Stimulated activated naive CD4-positive, alpha-beta T cell treated with Interleukin-2 at 50 U/mL for 16 hours (primary cell): ENCODE measurements around the gene CRIP1.

Experiments used
- DNase-seq: peaks from one replicate; lab custom pipeline; 2025; lab: John Stamatoyannopoulos, UW

CRIP1 gene

DNA sequence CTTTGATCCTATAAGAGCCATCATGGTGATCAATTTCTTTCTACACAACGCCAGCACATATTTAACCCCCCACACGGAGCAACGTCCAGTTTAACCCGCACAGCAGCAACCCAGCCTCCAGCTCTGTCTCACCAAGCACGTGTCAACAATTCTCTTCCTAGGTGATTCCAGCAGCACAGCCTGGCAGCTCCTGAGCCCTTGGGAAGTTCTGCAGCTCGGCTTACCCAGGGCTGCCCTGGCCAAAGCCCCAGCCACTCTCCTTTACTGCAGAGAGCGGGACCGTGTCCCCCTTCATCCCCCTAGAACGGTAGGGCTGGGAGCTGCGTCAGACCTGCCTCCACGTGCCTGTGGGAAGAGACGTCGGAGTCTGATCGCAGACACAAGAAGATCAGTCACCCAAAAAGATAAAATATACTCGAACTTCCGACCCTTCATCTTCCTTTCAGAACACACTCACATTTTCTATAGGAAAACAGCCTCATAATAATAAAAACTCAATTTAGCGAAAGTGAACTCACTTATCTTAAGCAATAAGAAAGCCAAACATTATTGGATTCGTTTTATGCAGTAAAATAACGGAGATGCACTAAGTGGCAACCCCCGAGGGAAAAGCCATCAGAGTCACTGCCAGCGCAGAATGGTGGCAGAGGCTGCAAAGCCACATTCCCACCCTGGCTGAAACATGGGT lies 47.3 kb downstream of the CRIP1 start:
- DNase-seq = no peak

DNA sequence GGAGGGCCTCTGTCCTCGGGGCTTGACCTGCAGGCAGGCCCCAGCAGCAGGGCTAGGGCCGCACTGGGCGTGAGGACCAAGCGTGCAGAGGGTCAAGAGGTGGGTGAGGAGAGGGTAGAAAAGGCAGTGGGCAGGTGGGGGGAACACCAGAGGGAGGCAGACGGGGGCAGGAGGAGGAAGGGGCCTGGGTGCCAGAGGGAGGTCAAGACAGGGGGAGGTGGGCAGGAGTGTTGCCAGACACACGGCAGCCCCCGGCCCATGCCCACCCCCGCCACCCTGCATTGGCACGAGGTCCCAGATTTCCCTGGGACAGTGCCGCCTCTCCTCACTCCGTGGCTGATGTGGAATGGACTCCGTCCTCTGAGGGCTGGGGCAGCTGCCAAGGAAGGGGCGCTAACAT lies 47.9 kb downstream of the CRIP1 start:
- DNase-seq = no peak

DNA sequence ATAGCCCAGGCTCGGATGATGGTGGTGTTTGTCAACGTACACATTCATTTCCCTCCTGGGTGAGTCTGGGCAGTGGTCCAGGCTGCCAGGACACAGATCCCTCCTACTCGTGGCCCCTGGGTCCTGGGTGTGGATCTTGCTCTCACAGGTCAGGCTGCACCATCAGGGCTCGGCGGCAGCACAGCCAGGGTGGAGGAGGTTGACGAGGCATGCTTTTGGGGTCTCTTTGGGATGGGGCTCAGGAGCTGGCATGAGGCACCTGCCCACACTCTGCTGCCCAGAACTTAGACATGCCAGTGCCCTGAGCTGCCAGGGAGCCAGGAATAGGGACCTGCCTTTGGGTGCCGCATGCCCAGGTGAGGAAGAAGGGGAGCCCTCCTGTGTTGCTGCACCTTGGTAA lies 49.4 kb downstream of the CRIP1 start:
- no peak for DNase-seq

DNA sequence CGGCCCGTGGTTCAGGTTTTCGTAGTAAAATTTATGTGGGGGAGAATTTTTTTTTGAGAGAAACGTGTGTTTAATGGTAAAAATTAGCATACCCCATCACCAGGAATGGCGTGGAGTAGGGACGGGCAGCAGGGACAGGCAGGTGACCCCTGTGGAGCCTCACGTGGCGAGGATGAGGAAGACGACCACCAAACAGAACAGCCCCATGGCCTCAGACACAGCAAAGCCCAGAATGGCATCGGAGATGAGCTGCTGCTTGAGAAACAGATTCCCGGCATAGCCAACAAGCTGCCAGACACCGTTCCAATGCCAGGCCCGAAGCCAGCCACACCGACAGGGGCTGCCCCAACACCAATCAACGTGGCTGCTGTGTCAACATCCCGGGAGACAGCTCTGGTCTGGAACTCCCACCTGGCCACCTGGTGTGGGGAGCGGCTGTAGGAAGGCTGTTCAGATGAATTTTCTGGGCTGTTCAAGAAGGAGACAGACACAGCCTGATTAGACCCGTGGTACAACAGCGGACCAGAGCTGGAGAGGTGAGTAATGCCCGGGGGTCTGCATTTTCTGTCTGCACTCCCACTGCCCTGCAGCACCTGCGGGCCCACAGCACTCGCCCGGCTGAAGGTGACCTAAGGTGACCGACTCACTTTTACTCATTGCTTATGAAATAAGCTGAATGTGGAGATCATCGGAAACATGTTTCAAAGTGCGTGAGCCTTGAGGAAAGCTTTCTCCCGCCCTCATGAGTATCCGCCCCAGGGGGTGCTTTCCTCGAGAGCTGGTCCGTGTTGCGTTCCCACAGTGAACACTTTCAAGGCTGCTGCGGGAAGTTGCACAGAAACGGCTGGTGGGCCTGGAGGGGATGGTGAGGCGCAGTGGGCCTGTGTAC lies 50.2 kb downstream of the CRIP1 start:
- no peak for DNase-seq

DNA sequence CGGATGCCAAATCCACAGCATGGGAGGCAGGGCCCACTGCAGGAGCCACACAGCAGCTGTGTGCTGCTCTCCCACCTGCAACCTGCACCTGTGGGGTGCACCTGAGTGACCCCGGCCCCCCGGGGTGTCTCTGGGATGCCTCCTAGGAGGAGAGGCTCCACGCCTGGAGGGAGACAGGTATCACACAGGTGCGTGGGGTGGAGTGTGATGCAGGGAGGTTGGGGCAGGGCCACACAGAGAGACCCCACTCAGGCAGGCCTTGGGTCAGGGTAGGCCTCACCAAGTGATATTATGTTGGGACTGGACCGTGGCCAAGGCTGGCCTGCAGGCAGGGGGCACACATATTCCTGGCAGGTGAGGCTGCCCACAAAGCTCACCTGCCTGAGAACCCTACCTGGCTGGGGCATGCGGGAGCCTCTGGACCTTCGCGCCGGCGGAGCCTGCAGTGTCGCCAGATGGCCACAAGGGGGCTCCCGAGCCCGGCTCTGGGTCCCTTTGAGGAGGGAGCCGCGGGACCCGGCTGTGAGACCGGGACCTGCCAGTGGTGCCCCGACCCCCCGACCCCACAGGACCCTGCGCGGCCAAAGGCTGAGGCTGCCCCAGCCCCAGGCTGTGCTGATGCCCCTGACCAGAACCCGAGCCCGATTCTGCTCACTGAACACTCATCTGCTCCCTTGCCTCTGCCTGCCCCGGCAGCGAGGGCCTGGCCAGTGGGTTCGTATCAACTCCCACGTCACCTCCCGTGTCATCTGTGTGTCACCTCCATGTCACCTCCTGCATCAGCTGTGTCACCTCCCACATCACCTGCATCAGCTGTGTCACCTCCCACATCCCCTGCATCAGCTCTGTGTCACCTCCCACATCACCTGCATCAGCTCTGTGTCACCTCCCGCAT lies 51.1 kb downstream of the CRIP1 start:
- DNase-seq = peak; percentile 59
